Measurements from ENCODE around the gene TBC1D22A. TPM values are rescaled to one million over a fixed set of nuclear protein-coding genes. Genes with fewer than 3 reads are reported as not detected.

TBC1D22A gene
- polyA plus RNA-seq, 1 experiment, result 24.2 TPM

DNA sequence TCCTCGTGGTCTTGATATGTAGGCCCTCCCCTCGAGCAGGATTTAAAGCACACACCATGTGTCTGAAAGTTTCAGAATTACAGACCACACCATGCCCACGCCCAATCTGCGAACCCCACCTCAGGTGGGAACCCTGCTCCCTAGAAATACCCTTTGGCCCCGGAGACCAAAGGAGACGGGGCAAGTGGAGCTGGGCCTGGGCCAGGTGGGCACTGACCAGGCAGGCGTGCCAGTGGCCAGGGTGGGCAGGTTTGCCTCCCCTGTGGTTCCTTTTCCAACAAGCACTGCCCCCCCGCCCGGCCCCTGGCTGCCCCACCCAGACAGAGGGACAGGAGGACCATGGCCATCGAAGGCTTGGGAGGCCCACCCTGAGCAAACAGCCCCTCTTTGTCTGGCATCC is 400.4 kb downstream of the TBC1D22A start:
- CTCF ChIA-PET, result no interaction called here
- no peak for DNase-seq (ENCODE audit: low read depth)
- Histone ChIP-seq H3K4me3 (ENCODE audit: low read depth, low read length) (no peak overlapping the region), H3K27me3 (ENCODE audit: control insufficient read depth, insufficient read depth, low read length) (no peaks in the 10 kb centered on the region), H3K36me3 (ENCODE audit: control insufficient read depth, insufficient read depth, low read length) (peaks cover 2% of the 10 kb centered on the region; the same call in 1 of the 2 replicates)
- POLR2A ChIA-PET, result no interaction called here
- TF ChIP-seq, protein P1, sequence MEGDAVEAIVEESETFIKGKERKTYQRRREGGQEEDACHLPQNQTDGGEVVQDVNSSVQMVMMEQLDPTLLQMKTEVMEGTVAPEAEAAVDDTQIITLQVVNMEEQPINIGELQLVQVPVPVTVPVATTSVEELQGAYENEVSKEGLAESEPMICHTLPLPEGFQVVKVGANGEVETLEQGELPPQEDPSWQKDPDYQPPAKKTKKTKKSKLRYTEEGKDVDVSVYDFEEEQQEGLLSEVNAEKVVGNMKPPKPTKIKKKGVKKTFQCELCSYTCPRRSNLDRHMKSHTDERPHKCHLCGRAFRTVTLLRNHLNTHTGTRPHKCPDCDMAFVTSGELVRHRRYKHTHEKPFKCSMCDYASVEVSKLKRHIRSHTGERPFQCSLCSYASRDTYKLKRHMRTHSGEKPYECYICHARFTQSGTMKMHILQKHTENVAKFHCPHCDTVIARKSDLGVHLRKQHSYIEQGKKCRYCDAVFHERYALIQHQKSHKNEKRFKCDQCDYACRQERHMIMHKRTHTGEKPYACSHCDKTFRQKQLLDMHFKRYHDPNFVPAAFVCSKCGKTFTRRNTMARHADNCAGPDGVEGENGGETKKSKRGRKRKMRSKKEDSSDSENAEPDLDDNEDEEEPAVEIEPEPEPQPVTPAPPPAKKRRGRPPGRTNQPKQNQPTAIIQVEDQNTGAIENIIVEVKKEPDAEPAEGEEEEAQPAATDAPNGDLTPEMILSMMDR (IDR thresholded peaks at IDR 0.05; ENCODE audit: insufficient read depth, low read depth, low read length), result no peak

DNA sequence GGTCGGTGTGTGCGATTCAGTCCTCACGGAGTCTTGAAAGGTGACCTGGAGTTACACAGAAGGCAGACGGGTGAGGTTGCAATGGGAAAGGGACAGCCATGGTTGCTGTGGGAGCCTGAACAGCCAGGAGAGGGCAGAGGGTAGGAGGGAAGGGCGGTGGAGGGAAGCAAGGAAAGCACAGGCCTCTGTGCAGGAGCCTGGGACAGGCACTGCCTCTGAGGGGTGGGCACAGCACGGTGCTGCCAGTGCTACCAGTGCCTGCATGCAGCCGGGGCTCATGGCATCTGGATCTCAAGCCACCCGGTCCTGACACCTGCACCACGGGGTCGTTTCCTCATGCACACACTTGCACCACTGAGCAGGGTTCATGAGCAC is 401.0 kb downstream of the TBC1D22A start:
- peaks cover 1% of the 10 kb centered on the region; the same call in 1 of the 2 replicates for H3K36me3 ChIP-seq (ENCODE audit: control insufficient read depth, insufficient read depth, low read length)
- no peak for DNase-seq (ENCODE audit: low read depth)
- POLR2A ChIA-PET, result no interaction called here
- no peaks in the 10 kb centered on the region for H3K27me3 ChIP-seq (ENCODE audit: control insufficient read depth, insufficient read depth, low read length)
- CTCF ChIA-PET, result no interaction called here
- H3K4me3 ChIP-seq (ENCODE audit: low read depth, low read length), result no peak overlapping the region
- TF ChIP-seq, protein P1 (IDR thresholded peaks at IDR 0.05; ENCODE audit: insufficient read depth, low read depth, low read length), result no peak

DNA sequence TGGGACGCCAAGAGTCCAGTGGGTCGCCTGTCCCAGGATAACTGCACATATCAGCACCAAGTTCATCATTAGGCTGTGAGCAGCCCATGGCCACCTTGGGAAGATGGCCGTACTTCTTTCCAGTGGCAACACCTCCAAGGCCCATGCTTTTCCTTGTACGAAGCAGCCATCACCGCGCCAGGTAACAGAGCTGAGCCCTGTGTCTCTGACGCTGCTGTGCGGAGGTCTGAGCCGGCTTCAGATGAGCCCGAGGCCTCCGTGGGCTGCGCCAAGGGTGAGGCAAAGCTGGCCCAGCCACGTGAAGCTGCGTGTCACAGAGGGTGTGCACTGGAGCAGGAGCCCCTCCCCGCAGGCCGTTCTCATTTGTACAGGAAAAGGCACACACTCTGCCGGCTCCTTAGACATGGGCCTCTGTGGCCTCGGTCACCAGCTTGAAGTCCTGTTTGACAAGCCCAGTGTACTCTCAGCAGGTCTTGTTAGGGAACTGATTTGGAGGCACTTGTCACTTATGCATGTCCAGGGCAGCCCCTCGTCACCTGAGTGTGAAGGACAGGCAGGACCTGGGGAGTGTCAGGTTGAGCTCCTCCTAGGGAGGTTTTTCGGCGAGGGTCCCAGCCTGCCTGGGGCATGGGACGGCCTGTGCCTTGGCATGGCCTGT is 401.5 kb downstream of the TBC1D22A start:
- POLR2A ChIA-PET, result no interaction called here
- H3K4me3 ChIP-seq (ENCODE audit: low read depth, low read length), result no peak overlapping the region
- H3K36me3 ChIP-seq (ENCODE audit: control insufficient read depth, insufficient read depth, low read length), result no peaks in the 10 kb centered on the region; the same call in 1 of the 2 replicates
- no peaks in the 10 kb centered on the region for H3K27me3 ChIP-seq (ENCODE audit: control insufficient read depth, insufficient read depth, low read length)
- CTCF ChIA-PET, result interaction anchor here (1.0 kb wide), 1 partner anchor 405 kb away, joined by 3 read pairs; no protein-coding TSS in a partner anchor
- TF ChIP-seq, protein P1 (IDR thresholded peaks at IDR 0.05; ENCODE audit: insufficient read depth, low read depth, low read length), result no peak
- DNase-seq (ENCODE audit: low read depth), result no peak

DNA sequence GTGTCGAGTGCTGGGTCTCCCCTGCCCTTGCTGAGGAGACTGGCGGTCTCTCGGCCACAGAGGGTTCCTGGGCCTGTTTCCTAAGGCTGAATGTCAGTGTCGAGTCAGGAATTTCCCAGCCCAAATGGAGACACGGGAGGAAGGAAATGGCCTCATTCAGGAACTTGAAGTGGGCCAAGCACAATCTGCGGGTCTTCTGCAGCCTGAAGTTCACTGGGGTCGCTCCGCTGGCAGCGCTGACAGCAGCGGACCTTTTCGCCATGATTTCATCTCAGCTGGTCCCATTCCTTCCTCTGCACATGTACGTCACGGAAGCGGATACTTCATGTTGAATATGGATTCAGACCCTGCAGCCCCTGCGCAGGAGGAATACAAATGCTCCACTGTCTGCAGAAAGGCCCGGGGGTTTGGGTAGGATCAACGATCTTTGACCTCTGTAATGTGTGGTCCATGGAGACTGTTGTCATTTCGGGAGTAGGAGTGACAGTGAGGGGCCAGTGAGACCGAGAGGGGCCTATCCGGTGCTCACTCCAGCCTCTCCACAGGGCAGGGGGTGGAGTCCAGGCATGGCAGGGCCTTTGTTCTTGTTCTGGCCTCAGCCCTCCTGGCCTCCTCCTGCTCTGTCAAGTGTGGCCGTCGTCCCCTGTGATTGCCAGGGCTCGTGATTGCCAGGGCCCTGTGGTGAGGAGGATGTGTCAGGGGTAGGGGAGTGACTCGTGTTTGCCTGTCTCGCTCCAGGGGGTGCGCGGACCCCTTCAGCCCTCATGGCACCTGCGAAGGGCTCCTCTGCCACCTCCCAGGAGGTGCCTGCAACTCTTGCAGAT is 402.3 kb downstream of the TBC1D22A start:
- POLR2A ChIA-PET, result no interaction called here
- CTCF ChIA-PET, result interaction anchor here (1.0 kb wide), 1 partner anchor 406 kb away, joined by 3 read pairs; no protein-coding TSS in a partner anchor
- no peaks in the 10 kb centered on the region; the same call in 1 of the 2 replicates for H3K36me3 ChIP-seq (ENCODE audit: control insufficient read depth, insufficient read depth, low read length)
- no peaks in the 10 kb centered on the region for H3K27me3 ChIP-seq (ENCODE audit: control insufficient read depth, insufficient read depth, low read length)
- TF ChIP-seq, protein P1 (IDR thresholded peaks at IDR 0.05; ENCODE audit: insufficient read depth, low read depth, low read length), result no peak
- no peak overlapping the region for H3K4me3 ChIP-seq (ENCODE audit: low read depth, low read length)
- DNase-seq (ENCODE audit: low read depth), result no peak

DNA sequence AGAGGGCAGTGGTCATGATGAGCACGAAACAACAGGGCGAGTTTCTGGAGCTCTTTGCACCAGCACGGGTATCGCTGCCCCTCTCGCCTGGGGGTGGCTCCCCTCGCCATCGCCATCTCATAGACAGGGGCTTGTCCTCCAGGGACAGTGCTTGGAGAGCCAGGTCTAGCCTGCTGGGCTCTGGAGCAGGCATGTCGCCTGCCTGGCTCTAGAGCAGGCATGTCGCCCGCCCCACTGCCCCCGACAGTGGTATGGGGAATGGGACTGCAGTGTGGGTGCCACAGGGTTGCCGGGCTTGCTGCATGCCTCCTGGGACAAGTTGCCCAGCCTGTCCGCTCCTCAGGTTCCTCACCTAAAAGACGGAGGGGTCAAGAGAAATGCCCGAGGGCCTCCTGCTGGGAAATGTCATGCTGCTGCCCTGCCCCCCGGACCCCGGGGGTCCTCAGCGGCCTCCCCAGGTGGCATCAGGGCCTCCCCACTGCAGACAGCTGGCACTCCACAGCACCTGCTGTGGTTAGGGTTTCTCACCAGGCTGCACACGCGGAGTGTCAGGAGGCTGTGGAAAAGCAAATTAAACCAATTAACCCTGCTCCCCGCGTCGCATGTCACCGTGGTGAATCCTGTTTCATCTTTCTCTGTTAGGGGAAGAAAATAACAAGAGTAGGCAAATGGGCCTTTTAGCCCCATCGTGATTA is 403.0 kb downstream of the TBC1D22A start:
- Histone ChIP-seq H3K4me3 (ENCODE audit: low read depth, low read length) (no peak overlapping the region), H3K27me3 (ENCODE audit: control insufficient read depth, insufficient read depth, low read length) (no peaks in the 10 kb centered on the region), H3K36me3 (ENCODE audit: control insufficient read depth, insufficient read depth, low read length) (no peaks in the 10 kb centered on the region; the same call in 1 of the 2 replicates)
- DNase-seq (ENCODE audit: low read depth), result no peak
- TF ChIP-seq, protein P1 (IDR thresholded peaks at IDR 0.05; ENCODE audit: insufficient read depth, low read depth, low read length), result no peak
- CTCF ChIA-PET, result no interaction called here
- POLR2A ChIA-PET, result no interaction called here
